Fibroblast of skin of left biceps (primary cell): ENCODE measurements around the gene MSI2.

Experiments used
- DNase-seq, 2 experiments: peaks; one replicate each; pipeline ENCODE4 v3.0.0-alpha.2; 2013; ENCODE audit warnings: low read depth in 2 of 2

The MSI2 gene

DNA sequence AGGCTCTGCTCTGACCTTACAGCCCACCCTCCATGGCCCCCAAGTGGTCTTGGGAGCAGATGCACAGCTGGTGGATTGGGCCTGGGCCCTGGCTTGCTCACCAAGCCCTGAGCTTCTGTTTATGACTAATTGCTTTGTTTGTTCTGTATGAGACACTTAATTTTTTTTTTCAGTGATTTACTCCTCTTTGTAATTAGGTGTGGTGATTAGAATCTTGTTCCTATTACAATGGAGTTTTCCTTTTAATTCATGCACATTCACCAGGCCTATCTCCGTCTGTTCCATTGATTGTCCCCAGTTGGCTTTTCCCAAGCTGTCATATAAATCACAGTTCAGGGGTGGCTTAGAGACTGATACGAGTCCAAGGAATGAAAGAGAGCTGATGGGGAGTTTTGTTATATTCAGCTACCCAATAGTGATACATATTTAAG is 246.5 kb downstream of the MSI2 start:
- DNase-seq: no peak

DNA sequence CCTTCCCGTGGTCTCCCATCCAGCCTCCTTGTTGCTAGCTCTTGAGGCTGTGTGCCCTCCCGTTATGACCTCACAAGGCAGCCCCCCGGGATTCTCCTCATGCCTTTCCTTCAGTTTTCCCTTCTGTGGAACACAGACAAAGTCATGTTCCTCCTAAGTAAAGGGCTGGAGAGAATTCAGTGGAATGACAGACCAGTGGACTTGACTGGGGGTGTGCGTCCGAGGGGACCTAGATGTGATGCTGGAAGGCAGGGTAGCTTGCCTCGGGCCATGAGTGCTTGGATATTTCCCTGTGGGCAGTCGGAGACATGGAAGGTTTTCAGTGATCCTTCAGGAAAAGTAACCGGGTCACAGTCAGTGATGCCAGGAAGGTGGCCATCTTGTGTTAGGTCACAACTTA is 247.9 kb downstream of the MSI2 start:
- DNase-seq: no peak

DNA sequence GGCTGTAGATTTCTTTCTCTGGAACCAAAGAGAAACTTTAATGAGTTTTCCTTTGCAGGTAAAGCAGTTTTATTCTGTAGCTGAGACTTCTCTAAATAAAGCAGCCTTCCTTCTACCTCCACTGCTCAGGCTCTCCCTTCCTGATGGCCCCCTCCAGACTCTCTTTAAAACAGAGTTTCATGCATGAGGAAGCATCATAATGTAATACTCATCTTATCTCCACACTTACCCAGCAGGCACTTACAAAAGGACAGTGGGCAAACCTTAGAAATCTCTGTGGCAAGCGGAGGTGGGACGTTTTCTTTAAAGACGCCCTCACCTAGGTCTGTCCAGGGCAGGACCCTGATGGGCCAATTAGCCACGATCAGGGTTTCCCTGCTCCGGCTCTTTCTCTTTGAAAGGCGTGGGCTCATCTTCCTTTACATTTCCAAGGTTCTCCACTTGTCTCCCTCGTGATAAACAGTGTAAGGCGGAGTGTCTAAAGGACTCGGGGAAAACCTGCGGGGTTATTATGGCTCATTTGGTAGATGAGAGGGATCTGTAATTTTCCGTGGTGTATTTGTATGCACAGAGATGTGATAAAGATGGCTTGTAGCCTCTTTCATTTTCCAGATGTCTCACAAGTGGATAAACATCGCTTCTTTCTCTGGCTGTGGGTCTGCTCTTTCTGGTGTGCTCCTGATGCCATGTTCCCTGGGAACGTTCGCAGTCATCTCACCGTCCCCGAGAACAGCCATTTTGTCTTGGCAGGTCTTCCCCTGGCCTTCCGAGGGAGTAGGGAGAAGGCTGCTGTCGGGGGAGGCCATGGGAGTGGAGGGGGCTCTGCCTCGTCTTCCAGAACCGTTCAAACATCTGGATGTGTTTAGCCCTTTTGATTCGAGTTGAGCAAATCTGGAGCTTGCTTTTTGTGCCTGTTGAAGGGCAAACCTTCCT is 249.8 kb downstream of the MSI2 start:
- no peak for DNase-seq

- no peak for DNase-seq
These were observed 250.4 kb downstream of the MSI2 start for GRCh38 chr17:57506774-57507127.

- no peak for DNase-seq
These were observed 251.5 kb downstream of the MSI2 start for GRCh38 chr17:57507828-57508227.

GRCh38 chr17:57508671-57509070 is 252.3 kb downstream of the MSI2 start:
- no peak for DNase-seq

DNA sequence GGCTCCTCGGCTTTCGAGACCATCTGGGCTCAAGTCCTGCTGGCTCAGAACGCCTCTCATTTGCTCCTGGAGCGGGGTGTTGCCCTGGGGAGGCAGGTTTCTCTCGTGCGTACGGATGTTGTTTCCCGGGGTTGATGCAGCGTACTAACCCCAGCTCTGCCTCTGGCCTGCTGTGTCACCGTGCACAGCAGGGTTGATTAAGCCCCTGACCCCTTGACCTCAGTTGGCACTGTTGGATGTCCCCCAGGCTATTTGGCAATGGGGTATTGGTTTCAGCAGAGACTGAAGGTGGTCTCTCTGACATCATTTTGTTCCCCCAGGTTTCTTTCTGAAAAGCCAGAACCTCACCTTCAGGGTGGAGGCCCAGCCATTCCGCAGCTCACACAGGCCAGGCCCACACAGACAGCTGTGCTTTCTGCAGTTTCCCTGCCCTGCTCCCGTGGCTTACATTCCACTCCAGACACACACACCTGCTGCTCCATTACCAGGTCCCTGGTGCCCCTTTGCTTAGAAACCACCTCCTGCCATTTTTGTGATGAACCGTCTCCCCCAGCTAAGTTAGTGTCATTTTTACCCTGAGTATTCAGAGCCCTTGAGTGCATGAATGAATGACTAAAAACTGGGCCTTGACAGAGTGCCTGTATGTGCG is 255.3 kb downstream of the MSI2 start:
- no peak for DNase-seq

DNA sequence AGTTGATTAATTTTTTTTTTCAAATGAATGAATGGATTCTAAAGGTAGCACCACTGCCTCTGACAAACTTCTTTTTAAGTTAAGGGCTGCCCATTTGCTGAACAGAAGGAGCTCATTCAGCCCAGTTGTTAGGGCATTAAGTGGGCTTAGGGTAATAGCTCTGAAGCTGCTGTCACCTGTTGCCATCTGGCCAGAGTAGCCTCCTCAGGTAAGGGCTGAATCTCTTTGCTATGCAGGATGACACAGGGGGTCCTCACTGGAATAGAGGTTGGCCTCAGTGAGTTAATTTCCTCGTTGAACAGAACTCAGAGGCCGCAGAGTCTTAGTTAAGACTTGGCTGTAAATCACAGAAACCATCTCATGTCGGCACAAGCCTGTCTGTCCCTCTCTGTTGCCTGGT is 255.9 kb downstream of the MSI2 start:
- DNase-seq: no peak

DNA sequence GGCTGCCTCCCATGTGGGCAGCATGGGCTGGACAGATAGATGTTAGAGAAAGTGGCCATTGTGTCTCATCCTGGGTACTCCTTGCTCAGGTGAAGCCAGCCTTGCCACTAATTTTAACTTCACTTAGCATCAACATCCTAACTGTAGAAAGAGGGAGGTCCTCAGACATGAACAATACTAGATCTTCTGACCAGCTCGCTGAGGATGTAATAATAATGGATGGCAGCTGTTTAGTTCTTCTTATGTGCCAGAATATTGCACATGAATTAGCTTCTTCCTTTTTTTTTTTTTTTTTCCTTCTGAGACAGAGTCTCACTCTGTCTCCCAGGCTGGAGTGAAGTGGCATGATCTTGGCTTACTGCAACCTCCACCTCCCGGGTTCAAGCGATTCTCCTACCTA is 256.4 kb downstream of the MSI2 start:
- no peak for DNase-seq

GRCh38 chr17:57513569-57513968 is 257.2 kb downstream of the MSI2 start:
- no peak for DNase-seq

GRCh38 chr17:57514614-57515013 is 258.3 kb downstream of the MSI2 start:
- DNase-seq: no peak

- no peak for DNase-seq
These were observed 259.4 kb downstream of the MSI2 start for GRCh38 chr17:57515662-57516211.

GRCh38 chr17:57516290-57517230 is 260.2 kb downstream of the MSI2 start:
- no peak for DNase-seq

DNA sequence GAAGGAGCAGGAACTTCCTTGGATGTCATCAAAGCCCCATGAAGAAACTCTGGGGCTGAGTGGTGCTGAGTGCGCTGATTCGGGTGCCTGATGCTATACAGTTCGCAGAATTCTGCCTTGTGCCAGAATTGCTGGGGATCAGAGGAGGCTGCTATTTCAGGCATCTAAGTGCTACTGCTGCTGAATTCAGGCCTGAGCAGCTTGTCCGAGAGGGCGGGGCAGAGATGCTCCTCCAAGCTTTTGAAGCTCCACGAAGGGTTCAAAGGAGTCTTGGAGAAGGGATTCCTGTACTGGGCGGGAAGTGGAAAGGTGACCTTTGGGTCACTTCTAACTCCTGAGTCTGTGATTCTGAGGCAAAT is 260.9 kb downstream of the MSI2 start:
- DNase-seq: no peak

- DNase-seq: no peak
These were observed 261.5 kb downstream of the MSI2 start for GRCh38 chr17:57517632-57518456.

- DNase-seq: no peak
These were observed 262.6 kb downstream of the MSI2 start for GRCh38 chr17:57518587-57519581.

DNA sequence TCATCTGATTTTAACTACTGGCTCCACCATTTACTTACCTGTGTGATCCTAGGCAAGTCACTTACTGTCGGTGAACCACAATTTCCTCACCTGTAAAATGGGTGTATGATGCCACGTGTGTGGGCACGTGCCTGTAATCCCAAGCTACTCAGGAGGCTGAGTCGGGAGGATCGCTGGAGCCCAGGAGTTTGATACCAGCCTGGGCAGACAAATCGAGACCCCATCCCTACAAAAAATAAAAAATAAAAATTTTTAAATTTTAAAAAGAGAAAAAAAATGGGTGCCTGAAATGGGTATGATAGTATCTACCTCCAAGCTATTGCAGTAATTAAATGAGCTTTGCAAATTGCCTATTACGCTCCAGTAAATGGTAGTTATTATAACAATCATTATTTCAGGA is 263.5 kb downstream of the MSI2 start:
- DNase-seq: no peak

GRCh38 chr17:57521606-57522005 is 265.3 kb downstream of the MSI2 start:
- DNase-seq: no peak

DNA sequence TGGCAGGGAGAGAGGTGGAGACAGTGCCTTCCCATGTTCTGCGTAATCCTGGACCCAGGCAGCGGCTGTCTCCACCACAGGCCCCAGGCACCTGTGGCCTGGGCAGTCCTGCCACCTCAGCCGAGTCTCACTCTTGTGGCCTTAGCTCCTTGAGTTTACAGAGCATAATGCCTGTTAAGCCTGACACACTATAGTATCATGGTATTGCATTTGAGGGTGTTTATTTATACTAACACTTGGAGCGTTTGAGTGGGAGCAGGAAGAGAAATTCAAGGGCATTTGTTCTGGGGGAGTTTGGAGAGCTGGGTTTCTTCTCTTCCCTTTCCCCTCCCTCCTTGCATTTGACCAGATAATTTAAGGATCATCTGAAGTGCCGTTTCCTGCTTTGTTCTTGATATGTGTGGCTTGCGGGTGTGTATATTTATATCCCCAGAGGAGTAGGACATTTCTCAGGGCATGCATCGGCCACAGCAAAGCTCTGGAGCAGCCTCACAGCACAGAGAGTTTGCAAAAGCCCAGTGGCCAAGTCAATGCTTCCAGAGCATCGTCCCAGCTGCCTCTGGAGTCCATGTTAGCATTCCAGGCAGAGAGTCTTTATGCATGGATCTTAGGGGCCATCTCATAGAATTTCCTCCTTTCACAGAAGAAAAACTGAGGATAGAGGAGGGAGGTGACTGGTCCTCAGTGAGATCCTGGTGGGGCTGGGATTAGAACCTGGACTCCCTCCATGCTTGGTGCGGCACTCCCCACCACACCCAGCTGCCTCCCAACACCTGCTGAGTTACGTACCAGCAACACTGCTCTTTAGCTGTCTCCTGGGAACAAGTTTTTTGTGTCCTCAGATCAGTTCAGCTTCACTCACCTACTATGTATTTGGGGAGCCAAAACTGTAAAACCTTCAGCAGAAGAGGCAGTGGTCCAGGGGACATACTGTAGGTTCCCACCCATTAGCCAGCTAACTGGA is 266.0 kb downstream of the MSI2 start:
- no peak for DNase-seq
